Kidney (tissue), 14 donors: ENCODE results near the gene OR6Q1. TPM values are rescaled to one million over a fixed set of nuclear protein-coding genes. Genes with fewer than 3 reads are reported as not detected.

Source experiments
- DNase-seq, 5 donors: peaks; one replicate each; pipeline ENCODE4 v3.0.0-alpha.2; 2013 to 2020
- FAIRE-seq: peaks from 2 replicates; lab custom pipeline; 2012; peaks lifted over from hg19 to GRCh38; lab: Jason Lieb, UNC
- H3K27ac ChIP-seq, 2 donors: one replicate each; pipeline ENCODE4 v1.7.0; 2013; ENCODE audit warnings: low read depth in 2 of 2, low read length in 2 of 2, inconsistent platforms in 1 of 2
- H3K27me3 ChIP-seq: one replicate; pipeline ENCODE4 v1.7.1; 2013; ENCODE audit warnings: low read length, inconsistent platforms; ENCODE audit not compliant: control insufficient read depth, insufficient read depth
- H3K36me3 ChIP-seq, 3 donors: one replicate each; pipeline versions ENCODE4 v1.7.0 to v1.7.1; 2013; ENCODE audit warnings: low read length in 3 of 3, control low read depth in 1 of 3, inconsistent platforms in 1 of 3; ENCODE audit not compliant: insufficient read depth in 3 of 3, control insufficient read depth in 2 of 3
- H3K4me1 ChIP-seq, 3 donors: one replicate each; pipeline versions ENCODE4 v1.7.0 to v1.7.1; 2013; ENCODE audit warnings: low read length in 3 of 3, inconsistent platforms in 1 of 3, low read depth in 1 of 3; ENCODE audit not compliant: control insufficient read depth in 2 of 3, insufficient read depth in 2 of 3
- H3K4me3 ChIP-seq, 3 donors: one replicate each; pipeline versions ENCODE4 v1.7.0 to v1.8.1; 2013; ENCODE audit warnings: low read length in 3 of 3, control low read depth in 1 of 3, inconsistent platforms in 1 of 3
- H3K9ac ChIP-seq, 3 donors: one replicate each; pipeline versions ENCODE4 v1.7.0 to v1.7.1; 2013; ENCODE audit warnings: low read length in 3 of 3, control low read depth in 1 of 3, inconsistent platforms in 1 of 3
- H3K9me3 ChIP-seq, 3 donors: one replicate each; pipeline versions ENCODE4 v1.7.0 to v1.7.1; 2013; ENCODE audit warnings: low read length in 3 of 3, control low read depth in 1 of 3, inconsistent platforms in 1 of 3; ENCODE audit not compliant: control insufficient read depth in 2 of 3, insufficient read depth in 1 of 3
- CTCF ChIP-seq: IDR thresholded peaks from 3 replicates; pipeline ENCODE4 v1.5.1; 2012; ENCODE audit warnings: mild to moderate bottlenecking, moderate library complexity, borderline replicate concordance; ENCODE audit not compliant: insufficient read depth; ENCODE audit errors: extremely low read depth
- intact Hi-C: fragments of 100-400 bp; cut with DNase I; formaldehyde crosslinking; loops from one replicate; pipeline ENCODE4 v1.11.1; 2022
- polyA plus RNA-seq: library from polyadenylated mRNA; stranded (reverse); fragments of 350-450 nt; fragmentation: Illumina TruSeq; extraction: RNeasy Lipid Tissue Mini Kit (QIAGEN cat#74804); gene quantifications from one replicate; pipeline ENCODE4 v1.2.3, GENCODE V29; 2014; ENCODE audit warnings: low read depth, low replicate concordance; ENCODE audit not compliant: insufficient read depth
- total RNA-seq: library from RNA; stranded (reverse); fragmentation: NEBNext Ultra II Directional; extraction: Animal tissue kit (Norgen Biotek cat#: 25700); gene quantifications from one replicate; pipeline ENCODE4 v1.2.1, GENCODE V29; 2021
- donor health status: control.
- donor health status: control.
- donor health status: control.
- donor health status: control.
- donor health status: control.
- donor health status: DM: yes; HTN: yes; CAD: no.
- donor health status: Normal renal cell carcinoma (clear cell type).

OR6Q1 gene
- total and polyA plus RNA-seq, 2 donors from 2014 or later: not detected

GRCh38 chr11:58068655-58069054, 37.9 kb downstream of the OR6Q1 start:
- H3K9me3 ChIP-seq: no peaks in the 10 kb centered on the region
- H3K36me3 ChIP-seq: no peaks in the 10 kb centered on the region
- intact Hi-C loops: no loop called here
- no peak overlapping the region for H3K27ac ChIP-seq
- no peak for FAIRE-seq
- DNase-seq: no peak
- no peak overlapping the region for H3K9ac ChIP-seq
- TF ChIP-seq CTCF: no peak
- H3K4me1 ChIP-seq: no peaks in the 10 kb centered on the region
- no peaks in the 10 kb centered on the region for H3K27me3 ChIP-seq
- H3K4me3 ChIP-seq: no peak overlapping the region

GRCh38 chr11:58070585-58070984, 39.8 kb downstream of the OR6Q1 start:
- H3K36me3 ChIP-seq: no peaks in the 10 kb centered on the region
- FAIRE-seq (no peak), DNase-seq (no peak)
- H3K27me3 ChIP-seq: no peaks in the 10 kb centered on the region
- intact Hi-C loops: no loop called here
- peaks cover 0 to 3% (median 0%) of the 10 kb centered on the region in 3 donors for H3K9me3 ChIP-seq
- H3K4me3 ChIP-seq: no peak overlapping the region
- no peak overlapping the region for H3K9ac ChIP-seq
- no peaks in the 10 kb centered on the region for H3K4me1 ChIP-seq
- no peak overlapping the region for H3K27ac ChIP-seq
- no peak for TF ChIP-seq CTCF

- Histone ChIP-seq H3K36me3 (no peaks in the 10 kb centered on the region), H3K9me3 (peaks cover 0 to 3% (median 0%) of the 10 kb centered on the region in 3 donors), H3K27me3 (no peaks in the 10 kb centered on the region), H3K4me3 (no peak overlapping the region), H3K4me1 (no peaks in the 10 kb centered on the region), H3K9ac (no peak overlapping the region), H3K27ac (no peak overlapping the region)
- DNase-seq: no peak
- TF ChIP-seq CTCF: no peak
- FAIRE-seq: no peak
- intact Hi-C loops: no loop called here
These were observed 45.0 kb downstream of the OR6Q1 start for GRCh38 chr11:58075781-58076180.

Other genes starting within 250 kb of the OR6Q1 start
- not detected for gene OR9Q1, start 7.1 kb upstream of the OR6Q1 start, total RNA-seq
- gene OR9Q1, start 7.1 kb upstream of the OR6Q1 start, polyA plus RNA-seq: not detected
- gene OR9I1, start 94.6 kb downstream of the OR6Q1 start, total RNA-seq: not detected
- gene OR9I1, start 94.6 kb downstream of the OR6Q1 start, polyA plus RNA-seq: not detected
- not detected for gene OR9Q2, start 158.1 kb downstream of the OR6Q1 start, total RNA-seq
- not detected for gene OR9Q2, start 158.1 kb downstream of the OR6Q1 start, polyA plus RNA-seq
- not detected for gene OR1S2, start 173.2 kb downstream of the OR6Q1 start, total RNA-seq
- not detected for gene OR1S2, start 173.2 kb downstream of the OR6Q1 start, polyA plus RNA-seq
- gene OR1S1, start 181.8 kb downstream of the OR6Q1 start, total RNA-seq: not detected
- not detected for gene OR1S1, start 181.8 kb downstream of the OR6Q1 start, polyA plus RNA-seq
- not detected for gene OR10Q1, start 198.0 kb downstream of the OR6Q1 start, total RNA-seq
- not detected for gene OR10Q1, start 198.0 kb downstream of the OR6Q1 start, polyA plus RNA-seq
- not detected for gene OR10W1, start 237.3 kb downstream of the OR6Q1 start, total RNA-seq
- gene OR10W1, start 237.3 kb downstream of the OR6Q1 start, polyA plus RNA-seq: not detected